ENCODE data around the gene FAU.

- TF ChIP-seq CTCF (IDR thresholded peaks at IDR 0.05) (no peak), EP300 (IDR thresholded peaks at IDR 0.05) (no peak)
Measured at GRCh38 chr11:65113839-65114238, 8.1 kb downstream of the FAU start.

Measured in upper lobe of left lung (tissue), 4 donors.